T follicular helper cell (primary cell): ENCODE results near the gene EFNB1.

Experiments
- DNase-seq: peaks from one replicate; pipeline ENCODE4 v3.0.0-alpha.2; 2020; ENCODE audit warnings: low read depth

The EFNB1 gene

GRCh38 chrX:68843992-68844391 is 15.2 kb downstream of the EFNB1 start:
- DNase-seq, result no peak

GRCh38 chrX:68844581-68844980 is 15.8 kb downstream of the EFNB1 start:
- no peak for DNase-seq

GRCh38 chrX:68846536-68846935 is 17.7 kb downstream of the EFNB1 start:
- no peak for DNase-seq

GRCh38 chrX:68847172-68847571 is 18.4 kb downstream of the EFNB1 start:
- no peak for DNase-seq

- no peak for DNase-seq
These were observed 19.5 kb downstream of the EFNB1 start for GRCh38 chrX:68848189-68848940.

GRCh38 chrX:68851082-68851481 is 22.3 kb downstream of the EFNB1 start:
- no peak for DNase-seq

- no peak for DNase-seq
These were observed 23.2 kb downstream of the EFNB1 start for GRCh38 chrX:68852046-68852445.

GRCh38 chrX:68853665-68854251 is 24.9 kb downstream of the EFNB1 start:
- DNase-seq, result no peak

- DNase-seq, result no peak
These were observed 36.5 kb downstream of the EFNB1 start for GRCh38 chrX:68865300-68865699.

- DNase-seq, result no peak
These were observed 37.1 kb downstream of the EFNB1 start for GRCh38 chrX:68865926-68866325.

- DNase-seq, result no peak
These were observed 38.8 kb downstream of the EFNB1 start for GRCh38 chrX:68867458-68868112.

GRCh38 chrX:68868316-68868715 is 39.5 kb downstream of the EFNB1 start:
- DNase-seq, result no peak

- no peak for DNase-seq
These were observed 40.3 kb downstream of the EFNB1 start for GRCh38 chrX:68868902-68869800.

GRCh38 chrX:68870357-68870756 is 41.5 kb downstream of the EFNB1 start:
- DNase-seq, result no peak

GRCh38 chrX:68872171-68872570 is 43.4 kb downstream of the EFNB1 start:
- no peak for DNase-seq

- no peak for DNase-seq
These were observed 45.3 kb downstream of the EFNB1 start for GRCh38 chrX:68874076-68874475.

- DNase-seq, result no peak
These were observed 47.9 kb downstream of the EFNB1 start for GRCh38 chrX:68876731-68877130.

GRCh38 chrX:68877606-68878005 is 48.8 kb downstream of the EFNB1 start:
- no peak for DNase-seq

GRCh38 chrX:68878977-68879645 is 50.3 kb downstream of the EFNB1 start:
- no peak for DNase-seq

- no peak for DNase-seq
These were observed 52.2 kb downstream of the EFNB1 start for GRCh38 chrX:68880846-68881552.

GRCh38 chrX:68881911-68882310 is 53.1 kb downstream of the EFNB1 start:
- DNase-seq, result no peak
